ENCODE data around the gene KDM4B. TPM values are rescaled to one million over a fixed set of nuclear protein-coding genes. Genes with fewer than 3 reads are reported as not detected.

The KDM4B gene
- total RNA-seq, 1 experiment from 2014 or later: 35.9 TPM

DNA sequence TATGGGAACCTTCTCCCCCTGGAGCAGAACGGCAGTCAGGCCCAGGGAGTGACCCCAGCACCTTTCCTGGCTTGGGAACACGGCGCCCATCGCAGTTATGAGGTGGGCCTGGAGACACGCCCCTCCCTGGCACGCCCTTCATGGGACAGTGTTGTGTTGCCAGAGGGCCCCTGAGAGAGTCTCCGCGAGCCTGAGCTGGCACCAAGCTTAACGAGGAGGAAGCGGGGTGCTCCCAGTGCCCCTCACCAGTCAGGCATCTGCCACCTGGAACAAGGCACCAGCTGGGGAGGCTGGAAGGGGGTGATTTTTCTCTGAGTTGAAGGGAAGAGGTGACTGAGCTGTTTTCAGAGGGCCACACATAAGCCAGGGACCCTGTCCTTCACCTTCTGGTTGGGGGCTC, 180.6 kb downstream of the KDM4B start:
- Histone ChIP-seq H3K4me2 (ENCODE audit: low read length) (no peak overlapping the region), H3K79me2 (ENCODE audit: insufficient read depth, low read length) (no peaks in the 10 kb centered on the region), H3K36me3 (ENCODE audit: control insufficient read depth in 1 of 2, insufficient read depth in 2 of 2, low read length in 2 of 2) (no peaks in the 10 kb centered on the region; a peak in 1 of 4 replicates), H3K27ac (ENCODE audit: low read depth, low read length) (no peak overlapping the region), H4K20me1 (ENCODE audit: insufficient read depth) (no peaks in the 10 kb centered on the region), H3K27me3 (ENCODE audit: insufficient read depth, low read length) (no peaks in the 10 kb centered on the region), H3K9me3 (ENCODE audit: control insufficient read depth in 1 of 2, insufficient read depth in 1 of 2, low read depth in 1 of 2, low read length in 2 of 2) (no peaks in the 10 kb centered on the region), H3K4me3 (replicated peaks in 1 of 2; ENCODE audit: low read depth in 1 of 2, low read length in 2 of 2) (no peak overlapping the region), H3K9me2 (ENCODE audit: insufficient read depth) (no peaks in the 10 kb centered on the region), H3K4me1 (ENCODE audit: control insufficient read depth in 1 of 2, insufficient read depth in 2 of 2, low read length in 2 of 2) (no peaks in the 10 kb centered on the region), H3K9ac (ENCODE audit: low read length) (no peak overlapping the region), H2AFZ (ENCODE audit: low read depth, low read length, poor library complexity, severe bottlenecking) (no peak overlapping the region)
- DNase-seq (ENCODE audit: low read depth, low spot score) (no peak), ATAC-seq (no peak)
- TF ChIP-seq YY1 (IDR thresholded peaks at IDR 0.05; ENCODE audit: extremely low read depth, insufficient replicate concordance, low read depth, low read length) (no peak), JUND (IDR thresholded peaks at IDR 0.05) (no peak), ATF3 (IDR thresholded peaks at IDR 0.05) (no peak), ZFX (IDR thresholded peaks at IDR 0.05) (no peak), POLR2AphosphoS5 (IDR thresholded peaks at IDR 0.05; ENCODE audit: low read depth, low read length) (no peak), RAD21 (IDR thresholded peaks at IDR 0.05; ENCODE audit: low read depth) (no peak), CBX3 (IDR thresholded peaks at IDR 0.05; ENCODE audit: low read depth) (no peak), SP1 (IDR thresholded peaks at IDR 0.05; ENCODE audit: low read depth) (no peak)
- intact Hi-C loops (cut with micrococcal nuclease): no loop called here
- ChIA-PET POLR2A (no interaction called here), CTCF (no interaction called here), RAD21 (ENCODE audit: low non-redundant PET in 1 of 2, low total read pairs in 2 of 2, uncharacterized antibody in 2 of 2, unreplicated experiment in 2 of 2) (no interaction called here)
- no TSS peak for BruUV-seq (replicated peaks)

DNA sequence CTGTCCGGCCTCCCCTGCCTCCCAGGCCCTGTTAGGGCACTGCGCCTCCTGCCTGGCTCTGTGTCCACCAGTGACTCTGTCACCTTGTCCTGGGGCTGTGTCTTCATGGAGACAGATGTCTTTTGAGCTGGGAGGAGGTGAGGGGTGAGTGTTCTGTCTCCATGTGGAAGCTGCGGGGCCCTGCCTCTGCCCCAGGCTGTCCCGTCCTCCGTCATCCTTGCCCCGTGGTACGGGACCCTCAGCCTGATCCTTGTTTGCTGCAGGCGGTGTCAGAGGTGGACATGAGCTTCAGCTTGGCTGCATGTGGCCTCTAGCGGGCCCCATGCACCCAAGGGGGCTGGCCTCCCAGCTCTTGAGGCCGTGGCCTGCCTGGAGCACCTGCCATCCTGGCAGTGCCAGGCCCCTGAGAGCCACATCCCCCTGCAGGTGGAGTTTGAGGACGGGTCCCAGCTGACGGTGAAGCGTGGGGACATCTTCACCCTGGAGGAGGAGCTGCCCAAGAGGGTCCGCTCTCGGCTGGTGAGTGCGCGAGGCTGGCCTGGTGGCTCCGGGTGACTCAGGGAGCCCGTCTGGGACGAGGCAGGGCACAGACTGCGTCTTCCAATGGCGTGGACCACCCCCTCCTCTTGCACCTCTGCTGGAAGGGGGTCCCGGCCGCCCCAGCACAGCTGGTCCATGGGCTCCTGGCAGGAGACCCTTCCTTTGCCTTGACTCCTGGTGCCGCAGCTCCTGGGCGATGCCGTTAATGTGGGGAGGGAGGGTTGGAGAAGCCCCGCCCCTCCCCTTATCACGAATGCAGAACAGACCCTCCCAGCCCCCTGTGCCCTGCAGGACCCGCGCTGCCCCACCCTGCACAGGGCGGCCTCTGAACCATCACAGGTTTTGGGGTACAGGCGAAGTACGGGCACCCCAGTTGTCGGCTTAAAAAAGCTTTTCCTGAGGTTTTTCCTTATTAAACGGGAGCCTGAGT, 181.3 kb downstream of the KDM4B start:
- CTCF ChIA-PET: no interaction called here
- Histone ChIP-seq H3K9me2 (ENCODE audit: insufficient read depth) (no peaks in the 10 kb centered on the region), H3K9ac (ENCODE audit: low read length) (no peak overlapping the region), H3K4me3 (replicated peaks in 1 of 2; ENCODE audit: low read depth in 1 of 2, low read length in 2 of 2) (no peak overlapping the region), H3K36me3 (ENCODE audit: control insufficient read depth in 1 of 2, insufficient read depth in 2 of 2, low read length in 2 of 2) (no peaks in the 10 kb centered on the region; a peak in 1 of 4 replicates), H2AFZ (ENCODE audit: low read depth, low read length, poor library complexity, severe bottlenecking) (no peak overlapping the region), H3K4me2 (ENCODE audit: low read length) (no peak overlapping the region), H3K4me1 (ENCODE audit: control insufficient read depth in 1 of 2, insufficient read depth in 2 of 2, low read length in 2 of 2) (no peaks in the 10 kb centered on the region), H4K20me1 (ENCODE audit: insufficient read depth) (no peaks in the 10 kb centered on the region), H3K27ac (ENCODE audit: low read depth, low read length) (no peak overlapping the region), H3K79me2 (ENCODE audit: insufficient read depth, low read length) (no peaks in the 10 kb centered on the region), H3K9me3 (ENCODE audit: control insufficient read depth in 1 of 2, insufficient read depth in 1 of 2, low read depth in 1 of 2, low read length in 2 of 2) (no peaks in the 10 kb centered on the region), H3K27me3 (ENCODE audit: insufficient read depth, low read length) (no peaks in the 10 kb centered on the region)
- intact Hi-C loops (cut with micrococcal nuclease): no loop called here
- POLR2A ChIA-PET: no interaction called here
- no peak for DNase-seq (ENCODE audit: low read depth, low spot score)
- no peak for ATAC-seq
- RAD21 ChIA-PET (ENCODE audit: low non-redundant PET in 1 of 2, low total read pairs in 2 of 2, uncharacterized antibody in 2 of 2, unreplicated experiment in 2 of 2): no interaction called here
- TF ChIP-seq EZH2 (IDR thresholded peaks at IDR 0.05): no peak
- no peak for TF ChIP-seq CEBPB (IDR thresholded peaks at IDR 0.05; ENCODE audit: low read depth)
- TF ChIP-seq, protein P1, sequence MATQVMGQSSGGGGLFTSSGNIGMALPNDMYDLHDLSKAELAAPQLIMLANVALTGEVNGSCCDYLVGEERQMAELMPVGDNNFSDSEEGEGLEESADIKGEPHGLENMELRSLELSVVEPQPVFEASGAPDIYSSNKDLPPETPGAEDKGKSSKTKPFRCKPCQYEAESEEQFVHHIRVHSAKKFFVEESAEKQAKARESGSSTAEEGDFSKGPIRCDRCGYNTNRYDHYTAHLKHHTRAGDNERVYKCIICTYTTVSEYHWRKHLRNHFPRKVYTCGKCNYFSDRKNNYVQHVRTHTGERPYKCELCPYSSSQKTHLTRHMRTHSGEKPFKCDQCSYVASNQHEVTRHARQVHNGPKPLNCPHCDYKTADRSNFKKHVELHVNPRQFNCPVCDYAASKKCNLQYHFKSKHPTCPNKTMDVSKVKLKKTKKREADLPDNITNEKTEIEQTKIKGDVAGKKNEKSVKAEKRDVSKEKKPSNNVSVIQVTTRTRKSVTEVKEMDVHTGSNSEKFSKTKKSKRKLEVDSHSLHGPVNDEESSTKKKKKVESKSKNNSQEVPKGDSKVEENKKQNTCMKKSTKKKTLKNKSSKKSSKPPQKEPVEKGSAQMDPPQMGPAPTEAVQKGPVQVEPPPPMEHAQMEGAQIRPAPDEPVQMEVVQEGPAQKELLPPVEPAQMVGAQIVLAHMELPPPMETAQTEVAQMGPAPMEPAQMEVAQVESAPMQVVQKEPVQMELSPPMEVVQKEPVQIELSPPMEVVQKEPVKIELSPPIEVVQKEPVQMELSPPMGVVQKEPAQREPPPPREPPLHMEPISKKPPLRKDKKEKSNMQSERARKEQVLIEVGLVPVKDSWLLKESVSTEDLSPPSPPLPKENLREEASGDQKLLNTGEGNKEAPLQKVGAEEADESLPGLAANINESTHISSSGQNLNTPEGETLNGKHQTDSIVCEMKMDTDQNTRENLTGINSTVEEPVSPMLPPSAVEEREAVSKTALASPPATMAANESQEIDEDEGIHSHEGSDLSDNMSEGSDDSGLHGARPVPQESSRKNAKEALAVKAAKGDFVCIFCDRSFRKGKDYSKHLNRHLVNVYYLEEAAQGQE (IDR thresholded peaks at IDR 0.05; ENCODE audit: low read depth): no peak
- no peak for TF ChIP-seq ZBTB33 (IDR thresholded peaks at IDR 0.05; ENCODE audit: extremely low read depth, insufficient replicate concordance, low read length)
- TF ChIP-seq YY1 (IDR thresholded peaks at IDR 0.05; ENCODE audit: extremely low read depth, insufficient replicate concordance, low read depth, low read length): no peak
- BruUV-seq (replicated peaks): no TSS peak

Data from HCT116 (cell line).